HS-27A (cell line): ENCODE results near the gene PLEKHJ1.

Source experiments
- DNase-seq: peaks from one replicate; pipeline ENCODE4 v3.0.0-alpha.2; 2012; ENCODE audit warnings: low read depth, missing footprints

Gene PLEKHJ1

DNA sequence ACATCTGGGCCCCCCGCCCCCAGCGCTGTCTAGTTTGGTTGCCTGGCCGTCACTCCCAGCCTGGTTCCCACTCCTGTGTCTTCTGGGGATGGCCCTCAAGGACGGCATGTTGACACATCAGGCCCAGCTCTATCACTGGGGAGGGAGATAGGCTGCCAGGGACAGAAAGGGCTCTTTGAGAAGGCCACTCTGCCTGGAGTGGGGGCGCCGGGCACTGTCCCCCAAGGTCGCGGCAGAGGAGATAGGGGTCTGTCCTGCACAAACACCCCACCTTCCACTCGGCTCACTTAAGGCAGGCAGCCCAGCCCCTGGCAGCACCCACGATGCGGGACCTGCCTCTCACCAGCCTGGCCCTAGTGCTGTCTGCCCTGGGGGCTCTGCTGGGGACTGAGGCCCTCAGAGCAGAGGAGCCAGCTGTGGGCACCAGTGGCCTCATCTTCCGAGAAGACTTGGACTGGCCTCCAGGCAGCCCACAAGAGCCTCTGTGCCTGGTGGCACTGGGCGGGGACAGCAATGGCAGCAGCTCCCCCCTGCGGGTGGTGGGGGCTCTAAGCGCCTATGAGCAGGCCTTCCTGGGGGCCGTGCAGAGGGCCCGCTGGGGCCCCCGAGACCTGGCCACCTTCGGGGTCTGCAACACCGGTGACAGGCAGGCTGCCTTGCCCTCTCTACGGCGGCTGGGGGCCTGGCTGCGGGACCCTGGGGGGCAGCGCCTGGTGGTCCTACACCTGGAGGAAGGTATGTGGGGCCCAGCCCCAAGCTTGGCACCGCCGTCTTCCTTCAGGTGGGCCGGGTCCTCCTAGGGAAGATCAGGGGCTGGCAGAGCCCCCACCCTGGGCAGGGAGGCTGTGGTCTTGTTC lies 13.1 kb upstream of the PLEKHJ1 start, which contains the start of gene AMH:
TSS of gene AMH (plus strand) at position 314 of the 857 bp plus-strand sequence. CDS start at position 324, 10 bp downstream.
- DNase-seq = no peak

- DNase-seq = no peak
Measured at GRCh38 chr19:2248136-2249009, 12.2 kb upstream of the PLEKHJ1 start.

DNA sequence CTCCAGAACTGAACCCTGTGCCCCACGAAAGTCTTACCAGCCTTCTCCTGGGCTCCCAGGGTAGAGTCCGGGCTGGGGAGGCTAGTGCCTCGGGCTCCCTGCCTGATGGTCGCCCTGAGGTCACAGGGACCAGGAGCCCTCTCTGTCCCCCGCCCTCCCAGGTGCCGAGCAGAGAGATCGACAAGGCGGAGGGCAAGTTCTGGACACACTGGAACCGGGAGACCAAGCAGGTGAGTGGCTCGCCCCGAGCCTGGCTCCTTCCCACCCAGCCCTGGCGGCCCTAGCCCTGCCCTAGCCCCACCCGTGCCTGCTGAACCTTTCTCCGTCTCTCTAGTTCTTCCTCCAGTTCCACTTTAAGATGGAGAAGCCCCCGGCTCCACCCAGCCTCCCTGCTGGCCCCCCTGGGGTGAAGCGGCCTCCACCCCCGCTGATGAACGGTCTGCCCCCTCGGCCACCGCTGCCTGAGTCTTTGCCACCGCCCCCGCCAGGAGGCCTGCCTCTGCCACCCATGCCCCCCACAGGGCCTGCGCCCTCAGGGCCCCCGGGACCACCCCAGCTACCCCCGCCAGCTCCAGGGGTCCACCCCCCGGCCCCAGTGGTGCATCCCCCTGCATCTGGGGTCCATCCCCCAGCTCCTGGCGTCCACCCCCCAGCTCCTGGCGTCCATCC lies 11.4 kb upstream of the PLEKHJ1 start:
- no peak for DNase-seq

- DNase-seq = no peak
Measured at GRCh38 chr19:2246801-2247361, 10.8 kb upstream of the PLEKHJ1 start.

- DNase-seq = no peak
Measured at GRCh38 chr19:2246014-2246620, 10.0 kb upstream of the PLEKHJ1 start.

GRCh38 chr19:2245273-2245672 lies 9.1 kb upstream of the PLEKHJ1 start:
- no peak for DNase-seq

DNA sequence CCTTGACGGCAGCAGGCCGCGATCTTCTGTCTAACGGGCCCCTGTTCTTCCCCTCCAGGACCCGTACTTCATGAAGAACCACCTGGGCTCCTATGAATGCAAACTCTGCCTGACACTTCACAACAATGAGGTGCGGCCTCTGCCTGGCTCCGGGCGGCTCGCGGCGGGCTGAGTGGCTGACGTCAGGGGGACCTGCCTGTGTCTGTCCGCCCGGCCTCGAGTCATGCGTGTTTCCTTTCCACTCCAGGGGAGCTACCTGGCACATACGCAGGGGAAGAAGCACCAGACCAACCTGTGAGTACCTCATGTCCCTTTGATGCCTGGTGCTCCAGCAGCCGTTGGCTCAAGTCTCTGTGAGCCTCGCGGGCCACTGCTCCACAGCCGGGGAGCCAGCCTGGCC lies 8.4 kb upstream of the PLEKHJ1 start:
- no peak for DNase-seq

DNA sequence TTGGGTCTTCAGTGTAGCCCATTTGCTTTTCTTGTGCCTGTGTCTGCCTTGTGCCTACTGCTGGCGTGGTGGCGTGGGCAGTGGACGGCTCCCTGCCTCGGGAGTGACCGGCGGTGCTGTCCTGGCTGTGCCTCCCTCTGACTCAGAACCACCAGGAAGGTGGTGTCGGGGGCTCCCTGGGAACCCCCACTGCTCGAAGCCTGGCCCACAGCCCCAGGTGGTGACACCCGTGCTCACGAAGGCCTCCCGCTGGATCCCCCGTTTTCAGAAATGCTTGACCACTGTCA lies 7.9 kb upstream of the PLEKHJ1 start:
- no peak for DNase-seq

DNA sequence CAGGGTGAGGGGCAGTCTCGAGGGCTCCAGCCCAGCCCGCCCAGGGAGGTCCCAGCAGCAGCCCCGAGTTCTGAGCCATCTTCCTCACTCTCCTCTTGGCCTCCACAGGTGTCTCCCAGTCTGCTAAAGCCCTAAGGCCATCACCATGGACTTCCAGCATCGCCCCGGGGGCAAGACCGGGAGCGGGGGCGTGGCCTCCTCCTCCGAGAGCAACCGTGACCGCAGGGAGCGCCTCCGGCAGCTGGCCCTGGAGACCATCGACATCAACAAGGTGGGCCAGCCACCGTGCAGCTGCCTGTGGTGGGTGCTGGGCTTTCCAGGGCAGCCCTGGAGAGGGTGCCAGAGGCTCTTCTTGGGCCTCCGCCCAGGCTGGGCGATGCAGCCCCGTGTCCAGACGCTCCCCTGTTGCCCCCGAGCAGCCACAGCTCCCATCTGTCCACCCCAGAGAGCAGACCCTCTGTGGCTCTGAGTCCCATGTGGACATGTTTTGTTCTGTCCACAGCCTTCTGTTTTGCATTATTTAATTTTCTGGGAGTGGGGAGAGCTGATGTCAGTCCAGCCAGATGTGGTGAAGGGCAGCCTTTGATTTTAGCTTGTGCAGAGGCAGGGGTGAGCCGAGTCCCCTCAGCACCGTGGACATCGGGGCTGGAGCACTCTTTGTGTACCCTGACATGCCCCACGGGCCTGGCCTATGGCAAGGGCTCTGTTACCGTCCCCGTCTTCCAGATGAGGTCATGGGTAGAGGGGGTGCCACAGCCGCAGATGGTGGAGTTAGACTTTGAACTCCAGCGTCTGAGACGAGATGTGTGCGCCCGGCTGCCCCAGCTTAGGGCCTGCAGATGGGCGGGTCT lies 7.4 kb upstream of the PLEKHJ1 start:
- DNase-seq = no peak

DNA sequence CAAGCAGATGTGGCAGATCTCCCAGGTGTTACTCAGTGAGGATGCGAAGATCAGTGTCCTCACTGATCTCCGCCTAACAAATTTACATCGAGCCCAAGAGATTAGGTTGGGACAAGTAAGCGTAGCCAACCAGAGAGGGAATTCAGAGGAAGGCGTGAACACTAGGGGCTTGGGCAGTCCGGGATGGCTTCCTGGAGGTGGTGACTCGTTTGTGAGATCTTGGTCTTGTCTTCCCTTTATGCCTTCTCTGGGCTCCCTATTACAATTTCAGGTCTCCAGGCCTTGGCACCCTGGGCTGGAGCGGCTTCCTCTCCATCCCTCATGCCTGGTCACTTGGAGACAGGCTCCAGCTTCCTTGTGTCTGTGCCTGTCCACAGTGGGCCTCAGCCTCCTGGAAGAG lies 6.7 kb upstream of the PLEKHJ1 start:
- DNase-seq = no peak

DNA sequence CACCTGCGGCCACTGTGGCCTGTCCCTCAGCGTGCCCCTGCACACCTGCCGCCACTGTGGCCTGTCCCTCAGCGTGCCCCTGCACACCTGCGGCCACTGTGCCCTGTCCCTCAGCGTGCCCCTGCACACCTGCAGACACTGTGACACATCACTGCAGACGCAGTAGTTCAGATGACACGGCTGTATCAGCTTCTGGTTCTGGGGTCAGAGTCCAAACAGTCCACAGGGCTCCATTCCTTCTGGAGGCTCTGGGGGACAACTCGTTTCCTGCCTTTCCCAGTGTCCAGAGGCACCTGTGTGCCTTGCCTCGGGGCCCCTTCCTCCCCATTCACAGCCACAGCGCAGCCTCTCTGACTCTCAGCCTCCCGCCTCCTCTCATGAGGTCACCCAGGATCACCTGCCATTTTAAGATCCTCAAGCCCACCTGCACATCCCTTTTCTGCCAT lies 6.0 kb upstream of the PLEKHJ1 start:
- DNase-seq = no peak

DNA sequence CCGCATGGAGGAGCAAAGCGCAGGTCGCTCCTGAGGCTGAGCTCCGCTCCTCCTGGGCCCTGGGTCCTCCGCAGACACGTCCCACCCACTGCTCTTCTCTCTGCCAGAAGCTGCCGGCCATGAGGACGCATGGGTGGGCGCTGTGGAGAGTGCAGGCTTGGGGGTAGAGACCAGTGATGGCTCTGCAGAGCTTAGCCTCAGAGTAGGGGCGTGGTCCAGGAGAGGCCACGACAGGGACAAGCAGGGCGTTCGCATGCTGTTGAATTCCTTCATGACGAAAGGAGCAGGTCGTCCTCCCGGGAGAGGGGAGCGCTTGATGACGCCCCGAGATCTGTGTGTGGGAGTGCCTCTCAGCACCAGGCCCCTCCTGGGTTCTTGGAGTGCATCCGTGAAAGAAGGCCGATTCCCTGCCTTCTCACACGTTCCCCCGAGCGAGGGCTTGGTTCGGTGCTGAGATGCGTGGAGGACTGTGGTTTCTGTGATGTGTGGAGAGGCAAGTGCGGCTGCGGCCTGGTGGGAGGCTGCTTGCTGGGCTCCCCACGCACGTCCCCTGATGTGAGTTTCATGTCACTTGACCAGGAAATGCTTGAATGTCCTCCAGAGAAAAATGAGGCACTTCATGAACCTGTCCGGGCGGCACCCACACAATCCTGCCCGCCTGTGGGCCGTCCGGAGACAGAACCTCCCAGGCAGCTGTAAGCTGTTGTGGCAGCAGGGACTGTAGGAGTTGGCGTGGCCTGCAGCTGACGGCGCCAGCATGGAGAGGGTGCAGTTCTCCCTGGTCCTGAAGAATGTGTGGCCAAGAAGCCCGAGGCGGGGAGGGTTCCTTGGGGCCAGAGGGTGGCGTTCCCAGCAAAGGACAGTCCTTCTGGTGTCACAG lies 5.0 kb upstream of the PLEKHJ1 start:
- DNase-seq = no peak

GRCh38 chr19:2239771-2240770 lies 3.9 kb upstream of the PLEKHJ1 start:
- DNase-seq = no peak

- no peak for DNase-seq
Measured at GRCh38 chr19:2239173-2239572, 3.0 kb upstream of the PLEKHJ1 start.

DNA sequence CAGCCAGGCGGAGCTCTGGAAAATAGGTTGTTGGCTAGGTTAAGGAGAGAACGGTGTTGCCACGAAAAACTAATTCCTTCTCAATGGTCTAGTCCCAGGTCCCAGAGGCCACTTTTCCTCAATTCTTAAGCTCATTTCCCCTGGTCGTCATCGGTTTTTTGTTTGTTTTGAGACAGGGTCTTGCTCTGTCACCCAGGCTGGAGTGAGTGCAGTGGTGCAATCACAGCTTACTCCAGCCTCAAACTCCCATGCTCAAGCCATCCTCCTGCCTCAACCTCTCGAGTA lies 1.7 kb upstream of the PLEKHJ1 start:
- no peak for DNase-seq

DNA sequence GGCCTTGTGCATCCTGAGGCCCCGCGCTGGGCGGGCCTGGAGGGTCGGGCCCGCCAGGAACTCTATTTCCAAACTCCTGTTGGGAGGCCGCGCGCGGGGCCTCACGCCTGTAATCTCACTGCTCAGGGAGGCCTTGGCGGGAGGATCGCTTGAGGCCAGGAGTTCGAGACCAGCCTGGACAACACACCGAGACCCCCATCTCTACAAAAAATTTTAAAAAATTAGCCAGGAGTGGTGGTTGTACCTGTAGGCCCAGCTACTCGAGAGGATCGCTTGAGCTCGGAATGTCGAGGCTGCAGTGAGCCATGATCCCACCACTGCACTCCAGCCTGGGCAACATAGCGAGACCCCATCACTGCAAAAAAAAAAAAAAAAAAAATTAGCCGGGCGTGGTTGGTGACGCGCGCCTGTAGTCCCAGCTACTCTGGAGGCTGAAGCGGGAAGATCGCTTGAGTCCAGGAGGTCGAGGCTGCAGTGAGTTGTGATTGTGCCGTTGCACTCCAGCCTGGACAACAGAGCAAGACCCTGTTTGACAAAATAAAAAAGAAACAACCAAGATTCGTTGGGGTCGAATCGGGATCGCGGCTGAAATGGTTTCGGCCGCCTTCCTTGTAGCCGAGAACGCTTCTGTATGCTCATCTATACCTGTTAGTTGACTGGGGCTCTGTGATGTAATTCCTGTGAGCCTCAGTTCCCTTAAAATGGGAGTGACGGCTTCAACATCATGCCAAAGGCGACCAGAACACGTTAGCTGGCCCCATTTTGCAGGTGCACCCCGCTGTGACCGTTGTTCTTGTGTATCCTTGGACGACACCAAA lies 1.1 kb upstream of the PLEKHJ1 start:
- no peak for DNase-seq

DNA sequence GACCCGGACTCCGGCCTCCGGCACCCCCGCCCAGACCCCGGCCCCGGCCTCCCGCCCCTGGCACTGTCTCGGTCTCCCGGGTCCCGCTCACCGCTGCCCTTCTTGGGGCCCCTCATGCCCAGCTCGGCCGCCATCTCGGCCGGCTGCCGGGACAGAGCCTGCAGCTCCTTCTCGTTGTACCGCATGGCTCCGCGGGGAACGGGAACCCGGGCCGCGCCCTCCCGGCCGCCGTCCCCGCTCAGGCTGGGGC lies 140 bp downstream of the PLEKHJ1 start:
- no peak for DNase-seq

GRCh38 chr19:2235381-2236063 lies 607 bp downstream of the PLEKHJ1 start:
- no peak for DNase-seq
